SU-DHL-6 (cell line): ENCODE data around the gene PPIF.

Experiments used
- H2AFZ ChIP-seq: fragments of 200-600 bp; sonication (generic); 2 replicates; pipeline ENCODE4 v1.6.1; 2014; ENCODE audit warnings: low read depth, mild to moderate bottlenecking, moderate library complexity, mixed read lengths, antibody characterized with exemption, low read length; ENCODE audit not compliant: severe bottlenecking
- H3F3A ChIP-seq: fragments of 200-600 bp; shearing (Covaris generic); 2 replicates; pipeline ENCODE4 v1.6.0; 2016; ENCODE audit warnings: antibody characterized with exemption, mild to moderate bottlenecking; ENCODE audit not compliant: insufficient read depth
- H3K27ac ChIP-seq: fragments of 200-600 bp; sonication (generic); 2 replicates; pipeline ENCODE4 v1.5.1; 2016; ENCODE audit warnings: low read depth, mild to moderate bottlenecking, low read length, moderate library complexity, mixed read lengths
- H3K27me3 ChIP-seq: fragments of 200-600 bp; sonication (generic), shearing (Covaris generic); 2 replicates; pipeline ENCODE4 v1.6.0; 2014; ENCODE audit warnings: mild to moderate bottlenecking, low read length
- H3K36me3 ChIP-seq: fragments of 200-600 bp; sonication (generic); 2 replicates; pipeline ENCODE4 v1.6.1; 2014; ENCODE audit warnings: mild to moderate bottlenecking, low read length, mixed read lengths
- H3K4me2 ChIP-seq: fragments of 300-600, 200-600 bp; shearing (Covaris generic), sonication (generic); 2 replicates; pipeline ENCODE4 v1.6.0; 2014; ENCODE audit warnings: low read length, low read depth, mild to moderate bottlenecking; ENCODE audit not compliant: poor library complexity, severe bottlenecking
- H3K4me3 ChIP-seq: fragments of 200-600 bp; sonication (generic); 2 replicates; pipeline ENCODE4 v1.5.1; 2014; ENCODE audit warnings: antibody characterized with exemption, low read length, mild to moderate bottlenecking, mixed read lengths; ENCODE audit not compliant: insufficient read depth, poor library complexity, severe bottlenecking
- H3K79me2 ChIP-seq: fragments of 200-600 bp; sonication (generic); 2 replicates; pipeline ENCODE4 v1.6.1; 2014; ENCODE audit warnings: mild to moderate bottlenecking, low read length, moderate library complexity; ENCODE audit not compliant: insufficient read depth
- H3K9ac ChIP-seq: fragments of 200-600 bp; sonication (generic); 2 replicates; pipeline ENCODE4 v1.7.0; 2014; ENCODE audit warnings: mild to moderate bottlenecking, low read length
- H3K9me2 ChIP-seq: fragments of 200-600 bp; sonication (generic); replicated peaks from 2 replicates; pipeline ENCODE4 v1.6.1; 2014; ENCODE audit warnings: low read length; ENCODE audit not compliant: insufficient read depth
- H3K9me3 ChIP-seq: fragments of 200-600 bp; sonication (generic); 2 replicates; pipeline ENCODE4 v1.6.1; 2014; ENCODE audit warnings: low read length, mixed read lengths; ENCODE audit not compliant: insufficient read depth
- H4K20me1 ChIP-seq: fragments of 200-600 bp; sonication (generic); 2 replicates; pipeline ENCODE4 v1.6.1; 2014; ENCODE audit warnings: low read depth, mild to moderate bottlenecking, antibody characterized with exemption, low read length, moderate library complexity, mixed read lengths
- EZH2phosphoT487 ChIP-seq: fragments of 200-600 bp; sonication (generic), shearing (Covaris generic); conservative IDR thresholded peaks from 2 replicates; pipeline ENCODE4 v1.6.1; 2018; ENCODE audit warnings: mild to moderate bottlenecking, antibody characterized with exemption, low read length, moderate library complexity, mixed read lengths
- TF ChIP-seq, protein P1 (sequence below): fragments of 200-600 bp; sonication (generic); IDR thresholded peaks from one replicate; pipeline ENCODE4 v1.5.1; 2017; ENCODE audit warnings: antibody characterized with exemption, mild to moderate bottlenecking, low read length, moderate library complexity; ENCODE audit not compliant: insufficient read depth, poor library complexity, severe bottlenecking

Gene PPIF

DNA sequence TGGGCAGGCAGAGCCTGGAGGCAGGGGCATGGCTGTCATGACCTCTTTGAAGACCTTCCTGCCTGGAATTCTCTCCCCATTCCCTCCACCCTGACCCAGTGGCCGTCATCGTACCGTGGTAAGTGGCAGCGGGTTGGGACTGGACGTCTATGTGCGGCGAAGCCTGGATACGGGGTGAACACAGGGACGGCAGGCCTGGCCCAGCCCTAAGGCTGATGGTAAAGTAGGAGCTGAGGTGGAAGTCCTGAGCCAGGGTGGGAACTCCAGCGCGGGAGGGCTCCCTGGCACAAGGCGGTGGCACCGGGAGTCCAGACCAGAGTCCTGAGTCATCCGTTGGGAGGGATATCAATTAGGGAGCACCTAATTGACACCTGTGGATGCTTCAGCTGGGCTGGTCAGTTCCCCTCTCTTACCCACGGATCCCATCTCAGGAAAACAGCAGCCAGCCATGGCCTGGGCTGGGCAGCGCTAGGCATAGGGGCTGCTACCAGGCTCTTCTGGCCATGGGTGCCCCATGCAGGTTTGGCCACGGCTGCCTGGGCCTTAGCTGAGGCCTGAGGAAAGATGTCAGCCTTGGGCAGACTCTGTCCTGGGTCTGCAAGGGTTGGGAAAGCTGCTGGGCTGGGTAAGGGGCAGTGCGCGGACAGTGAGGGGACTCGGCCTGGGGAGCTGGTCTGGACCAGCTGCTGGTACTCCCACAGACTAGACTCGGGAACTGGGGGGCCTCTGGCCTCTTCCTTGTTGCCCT, 3.3 kb downstream of the PPIF start:
- H4K20me1 ChIP-seq = peaks cover 16% of the 10 kb centered on the region; the same call in 1 of the 2 replicates
- no peak overlapping the region for H3K4me2 ChIP-seq
- H3K9me2 ChIP-seq = no peaks in the 10 kb centered on the region
- TF ChIP-seq, protein P1, sequence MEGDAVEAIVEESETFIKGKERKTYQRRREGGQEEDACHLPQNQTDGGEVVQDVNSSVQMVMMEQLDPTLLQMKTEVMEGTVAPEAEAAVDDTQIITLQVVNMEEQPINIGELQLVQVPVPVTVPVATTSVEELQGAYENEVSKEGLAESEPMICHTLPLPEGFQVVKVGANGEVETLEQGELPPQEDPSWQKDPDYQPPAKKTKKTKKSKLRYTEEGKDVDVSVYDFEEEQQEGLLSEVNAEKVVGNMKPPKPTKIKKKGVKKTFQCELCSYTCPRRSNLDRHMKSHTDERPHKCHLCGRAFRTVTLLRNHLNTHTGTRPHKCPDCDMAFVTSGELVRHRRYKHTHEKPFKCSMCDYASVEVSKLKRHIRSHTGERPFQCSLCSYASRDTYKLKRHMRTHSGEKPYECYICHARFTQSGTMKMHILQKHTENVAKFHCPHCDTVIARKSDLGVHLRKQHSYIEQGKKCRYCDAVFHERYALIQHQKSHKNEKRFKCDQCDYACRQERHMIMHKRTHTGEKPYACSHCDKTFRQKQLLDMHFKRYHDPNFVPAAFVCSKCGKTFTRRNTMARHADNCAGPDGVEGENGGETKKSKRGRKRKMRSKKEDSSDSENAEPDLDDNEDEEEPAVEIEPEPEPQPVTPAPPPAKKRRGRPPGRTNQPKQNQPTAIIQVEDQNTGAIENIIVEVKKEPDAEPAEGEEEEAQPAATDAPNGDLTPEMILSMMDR = no peak
- TF ChIP-seq EZH2phosphoT487 = no peak
- peaks cover 3% of the 10 kb centered on the region for H3F3A ChIP-seq
- H3K9me3 ChIP-seq = no peaks in the 10 kb centered on the region
- H3K36me3 ChIP-seq = peaks cover 6% of the 10 kb centered on the region; the same call in 1 of the 2 replicates
- no peak overlapping the region for H3K27ac ChIP-seq
- H3K4me3 ChIP-seq = no peak overlapping the region
- H3K27me3 ChIP-seq = no peaks in the 10 kb centered on the region
- H2AFZ ChIP-seq = no peak overlapping the region
- peaks cover 26% of the 10 kb centered on the region for H3K79me2 ChIP-seq
- H3K9ac ChIP-seq = no peak overlapping the region

DNA sequence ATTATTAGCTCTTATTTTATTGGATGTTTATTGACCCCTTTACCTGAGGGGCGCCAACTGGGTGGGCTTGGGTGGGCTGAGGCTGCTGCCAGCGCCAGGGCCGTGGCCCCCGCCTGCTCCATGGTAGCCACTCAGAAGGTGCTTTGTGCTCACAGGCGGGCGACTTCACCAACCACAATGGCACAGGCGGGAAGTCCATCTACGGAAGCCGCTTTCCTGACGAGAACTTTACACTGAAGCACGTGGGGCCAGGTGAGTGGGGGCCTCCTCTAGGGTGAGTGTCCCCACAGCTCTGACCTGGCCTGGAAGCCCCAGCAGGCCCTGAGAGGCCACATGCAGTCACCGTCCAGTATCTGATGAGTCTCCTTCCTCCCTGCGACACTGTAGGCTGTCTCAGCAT, 4.1 kb downstream of the PPIF start:
- H3F3A ChIP-seq = peaks cover 3% of the 10 kb centered on the region
- H3K79me2 ChIP-seq = peaks cover 26% of the 10 kb centered on the region
- no peak for TF ChIP-seq EZH2phosphoT487
- TF ChIP-seq, protein P1 = no peak
- H3K9me2 ChIP-seq = no peaks in the 10 kb centered on the region
- H3K4me3 ChIP-seq = no peak overlapping the region
- H3K9ac ChIP-seq = no peak overlapping the region
- H2AFZ ChIP-seq = no peak overlapping the region
- H3K9me3 ChIP-seq = no peaks in the 10 kb centered on the region
- H3K4me2 ChIP-seq = no peak overlapping the region
- no peaks in the 10 kb centered on the region for H3K27me3 ChIP-seq
- no peak overlapping the region for H3K27ac ChIP-seq
- H4K20me1 ChIP-seq = peaks cover 16% of the 10 kb centered on the region; the same call in 1 of the 2 replicates
- H3K36me3 ChIP-seq = peaks cover 6% of the 10 kb centered on the region; the same call in 1 of the 2 replicates

DNA sequence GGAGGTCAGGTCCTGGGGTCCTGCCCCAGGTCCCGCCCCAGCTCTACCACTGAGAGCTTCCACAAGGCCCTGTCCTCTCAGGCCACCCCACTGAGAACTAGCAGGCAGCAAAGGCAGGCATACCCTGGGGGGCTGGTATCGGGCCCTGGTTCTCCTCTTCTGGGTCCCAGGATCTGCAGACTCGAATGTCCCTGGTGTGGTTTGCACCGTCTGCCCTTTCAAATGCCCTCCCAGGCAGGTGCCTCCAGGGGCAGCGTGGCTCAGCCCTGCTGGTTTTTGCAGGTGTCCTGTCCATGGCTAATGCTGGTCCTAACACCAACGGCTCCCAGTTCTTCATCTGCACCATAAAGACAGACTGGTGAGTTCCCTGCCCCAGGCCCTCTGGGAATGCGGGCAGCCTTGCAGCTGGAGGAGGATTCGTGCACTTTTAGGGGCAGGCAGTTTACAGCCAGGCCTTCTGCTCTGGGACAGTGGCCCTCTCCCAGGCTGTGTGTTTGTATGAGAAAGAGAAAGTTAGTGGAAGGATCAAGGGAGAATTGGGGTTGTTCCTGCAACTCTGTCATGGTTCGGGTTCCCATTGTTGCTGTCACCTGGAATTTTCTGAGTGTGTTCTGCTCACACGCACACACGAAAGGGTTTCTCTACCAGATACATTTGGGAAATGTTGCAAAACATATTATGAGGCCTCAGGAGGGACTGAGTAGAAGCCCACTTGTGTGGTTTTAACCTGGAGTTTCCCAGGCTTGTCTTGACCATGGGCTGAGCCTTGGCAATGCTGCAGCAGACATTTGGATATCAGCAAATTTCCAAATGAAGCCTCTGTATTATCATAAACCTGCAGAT, 5.0 kb downstream of the PPIF start:
- peaks cover 6% of the 10 kb centered on the region; the same call in 1 of the 2 replicates for H3K36me3 ChIP-seq
- H3K9me2 ChIP-seq = no peaks in the 10 kb centered on the region
- H2AFZ ChIP-seq = no peak overlapping the region
- no peaks in the 10 kb centered on the region; the same call in 1 of the 2 replicates for H3F3A ChIP-seq
- no peak overlapping the region for H3K4me3 ChIP-seq
- no peak overlapping the region for H3K9ac ChIP-seq
- peaks cover 26% of the 10 kb centered on the region for H3K79me2 ChIP-seq
- H3K9me3 ChIP-seq = no peaks in the 10 kb centered on the region
- H3K27ac ChIP-seq = no peak overlapping the region
- TF ChIP-seq, protein P1 = no peak
- TF ChIP-seq EZH2phosphoT487 = no peak
- H4K20me1 ChIP-seq = peaks cover 16% of the 10 kb centered on the region; the same call in 1 of the 2 replicates
- no peaks in the 10 kb centered on the region for H3K27me3 ChIP-seq
- H3K4me2 ChIP-seq = no peak overlapping the region
